HEK293 (cell line): ENCODE results near the gene FUBP3.

Experiments
- ATF2 ChIP-seq: fragments of 450-650 bp; formaldehyde crosslinking; IDR thresholded peaks from 2 replicates; pipeline ENCODE4 v1.5.1; 2016; ENCODE audit warnings: missing biosample characterization, missing genetic modification characterization, low read depth
- CTCF ChIP-seq: fragments of 450-650 bp; formaldehyde crosslinking; IDR thresholded peaks from 2 replicates; pipeline ENCODE4 v1.5.1; 2016; ENCODE audit warnings: missing biosample characterization, missing genetic modification characterization
- ELK4 ChIP-seq: IDR thresholded peaks from 2 replicates; pipeline ENCODE4 v1.6.1; 2011; ENCODE audit warnings: mild to moderate bottlenecking, low read depth, low read length, borderline replicate concordance
- PBX3 ChIP-seq: sonication (generic); formaldehyde crosslinking; IDR thresholded peaks from 2 replicates; pipeline ENCODE4 v1.8.1; 2022; ENCODE audit warnings: mild to moderate bottlenecking, moderate library complexity, missing genetic modification reagents
- REST ChIP-seq: fragments of 450-650 bp; formaldehyde crosslinking; IDR thresholded peaks from 2 replicates; pipeline ENCODE4 v1.5.1; 2016; ENCODE audit warnings: missing biosample characterization, missing genetic modification characterization
- ZBTB10 ChIP-seq: fragments of 450-650 bp; formaldehyde crosslinking; IDR thresholded peaks from 2 replicates; pipeline ENCODE4 v1.5.1; 2016; ENCODE audit warnings: missing biosample characterization, missing genetic modification characterization
- ZNF146 ChIP-seq: fragments of 450-650 bp; formaldehyde crosslinking; IDR thresholded peaks from 2 replicates; pipeline ENCODE4 v1.5.1; 2016; ENCODE audit warnings: missing biosample characterization, missing genetic modification characterization
- ZNF16 ChIP-seq: fragments of 450-650 bp; formaldehyde crosslinking; IDR thresholded peaks from 2 replicates; pipeline ENCODE4 v1.5.1; 2016; ENCODE audit warnings: low read depth, missing biosample characterization, missing genetic modification characterization
- ZNF302 ChIP-seq: fragments of 450-650 bp; formaldehyde crosslinking; IDR thresholded peaks from 2 replicates; pipeline ENCODE4 v1.5.1; 2016; ENCODE audit warnings: missing biosample characterization, missing genetic modification characterization, low read depth
- ZNF645 ChIP-seq: fragments of 450-650 bp; formaldehyde crosslinking; IDR thresholded peaks from 2 replicates; pipeline ENCODE4; 2016; ENCODE audit warnings: missing biosample characterization, missing genetic modification characterization
- ZNF837 ChIP-seq: fragments of 450-650 bp; formaldehyde crosslinking; IDR thresholded peaks from 2 replicates; pipeline ENCODE4 v1.5.1; 2016; ENCODE audit warnings: missing biosample characterization, missing genetic modification characterization
- ZSCAN30 ChIP-seq: fragments of 450-650 bp; IDR thresholded peaks from 2 replicates; pipeline ENCODE4 v1.5.1; 2018; ENCODE audit warnings: missing biosample characterization, mild to moderate bottlenecking, missing genetic modification characterization, moderate library complexity

- TF ChIP-seq ZSCAN30 (tag by site-specific recombination) (no peak), CTCF (tag by site-specific recombination) (no peak), ZNF837 (tag by site-specific recombination) (no peak), ZBTB10 (no peak), ZNF146 (tag by site-specific recombination) (no peak), PBX3 (CRISPR knock-in tag) (no peak), REST (tag by site-specific recombination) (no peak), ZNF645 (tag by site-specific recombination) (no peak), ZNF16 (tag by site-specific recombination) (no peak), ATF2 (tag by site-specific recombination) (no peak), ELK4 (no peak), ZNF302 (tag by site-specific recombination) (no peak)
Observed at GRCh38 chr9:130590305-130590704, 10.9 kb downstream of the FUBP3 start.
